ENCODE measurements around the gene SUPT5H.

SUPT5H gene

DNA sequence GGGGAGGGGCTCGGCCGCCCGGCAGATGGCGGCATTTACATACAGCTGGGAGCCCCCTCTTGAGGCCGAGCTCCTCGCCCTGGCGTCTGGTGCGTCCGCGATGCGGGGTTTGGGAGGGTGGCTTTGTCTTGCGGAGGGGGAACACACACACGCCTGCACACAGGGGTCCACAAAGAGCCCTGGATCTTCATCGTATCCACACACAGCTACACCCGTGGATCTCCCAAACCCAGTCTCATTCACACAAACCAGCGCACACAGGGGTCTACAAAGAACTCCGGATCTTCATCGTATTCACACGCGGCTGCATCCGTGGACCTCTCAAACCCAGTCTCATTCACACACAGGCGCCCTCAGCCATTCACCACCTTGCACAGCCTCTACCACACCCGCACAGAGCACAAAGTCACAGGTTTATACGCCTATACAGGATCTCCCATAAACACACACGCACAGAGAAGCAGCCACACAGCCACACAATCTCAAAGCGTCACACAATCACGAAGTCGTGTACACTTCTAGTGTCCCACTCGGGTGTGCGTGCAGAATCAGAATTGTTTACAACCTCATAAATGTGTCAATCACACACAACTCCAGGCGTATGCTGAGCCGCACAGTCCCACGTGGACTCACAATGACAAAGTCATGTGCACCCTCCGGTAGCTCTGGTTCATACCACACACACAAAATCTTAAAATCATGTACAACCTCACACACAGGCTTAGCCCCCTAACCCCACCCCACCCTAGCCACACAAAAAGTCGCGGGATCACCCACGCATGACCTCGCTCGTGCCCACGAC, 52.8 kb downstream of the SUPT5H start:
- no peak for DNase-seq (ENCODE audit: low read depth)

DNA sequence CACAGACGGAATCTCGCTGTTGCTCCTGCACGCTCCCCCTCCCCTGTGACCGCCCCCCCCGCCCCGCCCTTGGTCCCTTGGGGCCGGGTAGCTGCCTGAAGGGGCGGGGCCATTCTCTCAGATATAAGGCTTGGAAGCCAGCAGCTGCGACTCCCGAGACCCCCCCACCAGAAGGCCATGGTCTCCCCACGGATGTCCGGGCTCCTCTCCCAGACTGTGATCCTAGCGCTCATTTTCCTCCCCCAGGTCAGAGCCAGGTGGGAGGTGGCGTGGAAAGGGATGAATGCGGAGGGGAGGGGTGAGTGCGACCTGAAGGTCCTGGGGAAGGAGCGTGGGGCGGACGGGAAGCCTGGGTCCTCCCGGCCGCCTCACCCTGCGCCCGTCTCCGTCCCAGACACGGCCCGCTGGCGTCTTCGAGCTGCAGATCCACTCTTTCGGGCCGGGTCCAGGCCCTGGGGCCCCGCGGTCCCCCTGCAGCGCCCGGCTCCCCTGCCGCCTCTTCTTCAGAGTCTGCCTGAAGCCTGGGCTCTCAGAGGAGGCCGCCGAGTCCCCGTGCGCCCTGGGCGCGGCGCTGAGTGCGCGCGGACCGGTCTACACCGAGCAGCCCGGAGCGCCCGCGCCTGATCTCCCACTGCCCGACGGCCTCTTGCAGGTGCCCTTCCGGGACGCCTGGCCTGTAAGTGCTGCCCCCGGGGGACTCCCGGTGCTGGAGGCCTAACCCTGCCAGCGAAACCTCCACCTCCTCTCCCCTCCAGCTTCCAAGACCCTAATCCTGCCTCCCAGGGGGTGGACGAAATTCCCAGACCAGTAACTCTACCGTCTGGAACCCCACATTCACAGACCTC, 53.6 kb downstream of the SUPT5H start, which contains the start of gene DLL3:
DLL3 (plus strand) TSS at position 150 of the 845 bp plus-strand sequence; CDS start at position 178, 28 bp downstream.
- no peak for DNase-seq (ENCODE audit: low read depth)

DNA sequence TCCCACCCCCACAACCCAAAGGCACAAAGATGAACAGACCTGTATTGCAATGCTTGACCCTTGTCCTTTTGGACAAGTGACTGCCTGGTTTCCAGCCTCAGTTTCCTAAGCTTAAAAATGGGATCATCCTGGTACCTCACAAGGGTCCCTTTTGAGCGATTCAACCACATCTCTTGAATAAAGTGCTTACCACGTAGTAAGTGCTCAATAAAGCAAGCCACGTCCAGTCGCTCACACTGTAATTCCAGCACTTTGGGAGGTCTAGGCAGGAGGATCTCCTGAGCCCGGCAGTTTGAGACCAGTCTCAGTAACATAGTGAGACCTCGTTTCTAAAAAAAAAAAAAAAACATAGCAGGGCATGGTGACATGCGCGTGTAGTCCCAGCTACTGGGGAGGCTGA, 54.5 kb downstream of the SUPT5H start:
- DNase-seq (ENCODE audit: low read depth) = no peak

DNA sequence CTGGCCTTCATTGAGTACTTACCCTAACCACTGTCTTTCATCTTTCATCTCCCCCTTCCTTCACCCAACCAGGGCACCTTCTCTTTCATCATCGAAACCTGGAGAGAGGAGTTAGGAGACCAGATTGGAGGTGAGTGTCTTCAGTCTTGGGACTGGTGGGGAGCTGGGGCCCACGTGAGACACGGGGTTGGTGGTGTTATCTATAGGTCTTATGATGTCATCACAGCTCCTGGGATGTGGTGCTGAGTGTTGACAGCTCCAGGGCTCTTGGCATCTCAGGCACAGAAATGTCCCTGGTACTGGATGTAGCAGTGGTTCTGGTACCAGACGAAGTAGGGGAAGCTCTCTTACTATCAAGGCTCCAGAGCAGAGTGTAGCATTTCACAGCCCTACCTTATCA, 55.2 kb downstream of the SUPT5H start:
- no peak for DNase-seq (ENCODE audit: low read depth)

DNA sequence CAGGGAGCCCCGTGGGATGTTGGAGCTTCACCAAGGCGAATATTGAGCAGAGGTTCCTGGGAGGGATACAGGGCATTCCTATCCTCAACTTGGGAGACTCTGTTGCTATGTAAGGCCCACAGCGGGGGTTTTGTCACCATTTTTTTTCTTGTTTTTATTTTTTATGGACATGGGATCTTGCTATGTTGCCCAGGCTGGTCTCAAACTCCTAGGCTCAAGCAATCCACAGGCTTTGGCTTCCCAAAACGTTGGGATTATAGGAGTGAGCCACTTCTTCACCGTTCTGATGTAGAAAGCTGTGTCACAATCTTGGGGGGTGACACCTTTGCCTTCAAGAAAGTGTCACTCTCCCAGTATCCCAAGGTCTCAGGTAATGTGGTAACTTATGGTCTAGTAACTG, 56.0 kb downstream of the SUPT5H start:
- no peak for DNase-seq (ENCODE audit: low read depth)

DNA sequence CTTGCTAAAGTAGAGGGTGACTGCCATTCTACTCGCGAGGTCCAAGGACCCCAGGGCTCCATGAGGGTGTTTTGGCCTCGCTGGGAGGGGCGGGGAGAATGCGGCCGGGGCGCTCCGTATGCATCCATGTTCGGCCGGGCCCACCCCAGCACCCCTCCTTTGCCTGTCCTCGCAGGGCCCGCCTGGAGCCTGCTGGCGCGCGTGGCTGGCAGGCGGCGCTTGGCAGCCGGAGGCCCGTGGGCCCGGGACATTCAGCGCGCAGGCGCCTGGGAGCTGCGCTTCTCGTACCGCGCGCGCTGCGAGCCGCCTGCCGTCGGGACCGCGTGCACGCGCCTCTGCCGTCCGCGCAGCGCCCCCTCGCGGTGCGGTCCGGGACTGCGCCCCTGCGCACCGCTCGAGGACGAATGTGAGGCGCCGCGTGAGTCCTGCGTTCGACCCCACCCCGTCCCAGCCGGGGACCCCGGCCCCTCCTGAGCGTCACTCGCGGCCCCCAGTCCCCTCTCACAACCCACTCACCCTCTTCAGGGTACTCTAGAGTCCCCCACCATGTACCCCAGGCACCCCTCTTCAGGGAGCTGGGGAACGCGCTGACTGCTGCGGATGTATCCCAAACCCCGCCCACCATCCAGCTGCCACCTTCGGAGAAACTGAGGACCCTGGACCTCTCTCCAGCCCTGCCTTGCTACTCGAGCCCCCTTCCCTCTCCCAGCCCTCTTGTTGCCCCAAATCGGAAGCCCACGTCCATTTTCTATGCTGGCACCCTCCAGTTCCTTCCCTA, 57.4 kb downstream of the SUPT5H start:
- no peak for DNase-seq (ENCODE audit: low read depth)

DNA sequence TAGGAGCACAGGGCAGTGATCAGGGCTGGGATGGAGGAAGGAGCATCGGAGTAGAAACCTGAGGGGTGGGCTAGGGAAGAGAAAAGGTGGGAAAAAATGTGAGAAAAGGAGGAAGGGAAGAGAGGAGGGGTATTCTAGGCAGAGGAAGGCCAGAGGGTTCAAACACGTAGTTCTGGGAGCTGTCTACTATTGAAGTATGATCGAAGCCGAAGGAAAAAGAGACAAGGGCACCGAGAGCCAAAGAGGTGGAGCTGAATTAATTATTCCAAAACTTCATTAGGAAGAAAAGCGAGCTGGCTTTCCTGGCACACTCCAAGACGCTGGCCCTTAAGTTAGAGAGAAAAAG, 61.2 kb downstream of the SUPT5H start:
- DNase-seq (ENCODE audit: low read depth) = no peak

DNA sequence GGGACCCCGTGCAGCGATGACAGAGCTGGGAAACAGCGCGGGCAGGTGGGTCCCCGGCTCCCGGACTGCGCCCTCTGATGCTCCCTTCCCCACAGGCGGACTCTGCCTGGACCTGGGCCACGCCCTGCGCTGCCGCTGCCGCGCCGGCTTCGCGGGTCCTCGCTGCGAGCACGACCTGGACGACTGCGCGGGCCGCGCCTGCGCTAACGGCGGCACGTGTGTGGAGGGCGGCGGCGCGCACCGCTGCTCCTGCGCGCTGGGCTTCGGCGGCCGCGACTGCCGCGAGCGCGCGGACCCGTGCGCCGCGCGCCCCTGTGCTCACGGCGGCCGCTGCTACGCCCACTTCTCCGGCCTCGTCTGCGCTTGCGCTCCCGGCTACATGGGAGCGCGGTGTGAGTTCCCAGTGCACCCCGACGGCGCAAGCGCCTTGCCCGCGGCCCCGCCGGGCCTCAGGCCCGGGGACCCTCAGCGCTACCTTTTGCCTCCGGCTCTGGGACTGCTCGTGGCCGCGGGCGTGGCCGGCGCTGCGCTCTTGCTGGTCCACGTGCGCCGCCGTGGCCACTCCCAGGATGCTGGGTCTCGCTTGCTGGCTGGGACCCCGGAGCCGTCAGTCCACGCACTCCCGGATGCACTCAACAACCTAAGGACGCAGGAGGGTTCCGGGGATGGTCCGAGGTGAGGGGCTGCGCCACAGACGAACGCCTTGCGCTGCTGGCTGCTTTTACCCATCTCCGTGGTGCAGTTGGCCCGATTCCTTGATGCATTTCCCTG, 61.7 kb downstream of the SUPT5H start:
- peak; percentile 63 for DNase-seq (ENCODE audit: low read depth)

DNA sequence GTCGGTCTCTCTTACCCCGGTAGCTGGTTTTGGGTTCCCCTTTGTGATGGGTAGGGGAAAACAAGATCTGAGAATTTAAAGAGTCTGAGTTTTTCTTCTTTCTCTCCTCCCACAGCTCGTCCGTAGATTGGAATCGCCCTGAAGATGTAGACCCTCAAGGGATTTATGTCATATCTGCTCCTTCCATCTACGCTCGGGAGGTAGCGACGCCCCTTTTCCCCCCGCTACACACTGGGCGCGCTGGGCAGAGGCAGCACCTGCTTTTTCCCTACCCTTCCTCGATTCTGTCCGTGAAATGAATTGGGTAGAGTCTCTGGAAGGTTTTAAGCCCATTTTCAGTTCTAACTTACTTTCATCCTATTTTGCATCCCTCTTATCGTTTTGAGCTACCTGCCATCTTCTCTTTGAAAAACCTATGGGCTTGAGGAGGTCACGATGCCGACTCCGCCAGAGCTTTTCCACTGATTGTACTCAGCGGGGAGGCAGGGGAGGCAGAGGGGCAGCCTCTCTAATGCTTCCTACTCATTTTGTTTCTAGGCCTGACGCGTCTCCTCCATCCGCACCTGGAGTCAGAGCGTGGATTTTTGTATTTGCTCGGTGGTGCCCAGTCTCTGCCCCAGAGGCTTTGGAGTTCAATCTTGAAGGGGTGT, 62.5 kb downstream of the SUPT5H start:
- no peak for DNase-seq (ENCODE audit: low read depth)

DNA sequence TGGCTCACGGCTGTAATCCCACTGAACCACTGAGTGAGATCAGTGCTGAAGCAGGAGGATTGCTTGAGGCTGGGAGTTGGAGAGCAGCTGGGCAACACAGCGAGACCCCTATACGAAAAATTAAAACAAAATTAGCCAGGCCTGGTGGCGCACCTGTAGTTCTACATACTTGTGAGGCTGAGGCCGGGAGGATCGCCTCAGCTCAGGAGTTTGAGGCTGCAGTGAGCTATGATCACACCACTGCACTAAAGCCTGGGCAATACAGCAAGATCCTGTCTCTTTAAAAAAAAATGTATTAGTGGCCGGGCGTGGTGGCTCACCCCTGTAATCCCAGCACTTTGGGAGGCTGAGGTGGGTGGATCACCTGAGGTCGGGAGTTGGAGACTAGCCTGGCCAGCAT, 63.2 kb downstream of the SUPT5H start:
- DNase-seq (ENCODE audit: low read depth) = no peak

DNA sequence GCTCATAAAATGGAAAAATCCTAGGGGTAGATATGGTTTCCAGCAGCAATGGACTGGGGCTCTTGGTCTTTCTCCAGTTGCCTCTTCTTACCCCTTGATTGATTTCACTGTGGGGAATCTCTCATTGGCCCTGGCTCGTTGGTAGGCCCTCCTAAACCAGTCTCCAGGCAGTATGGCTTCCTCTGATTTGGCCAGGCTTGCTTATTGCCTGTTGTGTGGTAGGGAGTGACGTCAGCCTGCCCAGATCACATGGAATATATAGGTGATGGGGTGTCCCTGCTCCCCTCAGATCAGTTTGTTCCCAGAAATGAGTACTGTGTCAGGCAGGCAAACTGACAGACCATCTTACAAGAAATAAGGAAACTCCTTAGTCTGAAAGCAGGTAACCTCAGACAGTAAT, 63.9 kb downstream of the SUPT5H start:
- no peak for DNase-seq (ENCODE audit: low read depth)

DNA sequence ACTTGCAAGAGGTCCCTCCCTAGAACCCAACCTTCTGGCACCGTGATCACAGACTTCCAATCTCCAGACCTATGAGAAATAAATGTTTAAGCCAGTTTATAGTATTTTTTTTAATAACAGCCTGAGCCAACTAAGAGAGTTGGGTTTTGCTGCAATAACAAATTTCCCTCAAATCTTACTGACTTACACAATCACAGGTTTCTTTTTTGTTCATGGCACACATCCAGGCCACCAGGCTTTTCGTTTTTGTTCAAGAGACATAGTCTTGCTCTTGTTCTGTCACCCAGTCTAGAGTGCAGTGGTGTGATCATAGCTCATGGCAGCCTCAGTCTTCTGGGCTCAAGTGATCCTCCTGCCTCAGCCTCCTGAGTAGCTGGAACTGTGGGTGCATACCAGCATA, 67.6 kb downstream of the SUPT5H start:
- no peak for DNase-seq (ENCODE audit: low read depth)

DNA sequence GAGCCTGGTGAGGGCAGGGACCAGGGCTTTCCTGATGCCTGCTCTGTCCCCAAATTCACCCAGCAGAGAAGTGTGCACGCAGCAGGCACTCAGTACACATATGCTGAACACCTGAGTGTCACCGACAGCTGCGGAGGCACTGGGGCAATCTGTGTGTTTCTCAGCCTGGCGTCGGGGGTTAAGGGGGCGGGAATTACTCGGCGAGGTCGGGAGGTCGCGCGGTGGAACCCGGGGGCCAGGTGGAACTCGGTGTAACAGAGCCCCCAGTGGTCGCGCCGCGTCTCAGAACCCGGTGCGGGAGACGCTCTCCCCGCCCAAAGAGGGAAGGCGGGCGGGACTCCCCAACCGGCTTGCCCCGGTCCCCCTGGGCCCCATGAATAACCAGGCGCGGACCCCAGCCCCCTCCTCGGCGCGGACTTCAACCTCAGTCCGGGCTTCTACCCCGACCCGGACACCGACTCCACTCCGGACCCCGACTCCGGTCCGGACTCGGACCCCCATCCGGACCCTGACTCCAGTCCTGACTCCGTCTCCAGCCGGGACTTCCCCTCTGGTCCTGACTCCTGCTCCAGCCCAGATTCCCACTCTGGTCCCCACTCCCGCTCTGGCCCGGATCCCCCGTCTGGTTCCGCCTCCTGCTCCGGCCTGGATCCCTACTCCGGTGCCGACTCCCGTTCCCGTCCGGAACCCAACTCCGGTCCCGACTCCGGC, 69.6 kb downstream of the SUPT5H start, which contains the start of gene SELENOV:
SELENOV (plus strand) TSS at position 300 of the 711 bp plus-strand sequence; CDS start at position 374, 74 bp downstream.
- no peak for DNase-seq (ENCODE audit: low read depth)

DNA sequence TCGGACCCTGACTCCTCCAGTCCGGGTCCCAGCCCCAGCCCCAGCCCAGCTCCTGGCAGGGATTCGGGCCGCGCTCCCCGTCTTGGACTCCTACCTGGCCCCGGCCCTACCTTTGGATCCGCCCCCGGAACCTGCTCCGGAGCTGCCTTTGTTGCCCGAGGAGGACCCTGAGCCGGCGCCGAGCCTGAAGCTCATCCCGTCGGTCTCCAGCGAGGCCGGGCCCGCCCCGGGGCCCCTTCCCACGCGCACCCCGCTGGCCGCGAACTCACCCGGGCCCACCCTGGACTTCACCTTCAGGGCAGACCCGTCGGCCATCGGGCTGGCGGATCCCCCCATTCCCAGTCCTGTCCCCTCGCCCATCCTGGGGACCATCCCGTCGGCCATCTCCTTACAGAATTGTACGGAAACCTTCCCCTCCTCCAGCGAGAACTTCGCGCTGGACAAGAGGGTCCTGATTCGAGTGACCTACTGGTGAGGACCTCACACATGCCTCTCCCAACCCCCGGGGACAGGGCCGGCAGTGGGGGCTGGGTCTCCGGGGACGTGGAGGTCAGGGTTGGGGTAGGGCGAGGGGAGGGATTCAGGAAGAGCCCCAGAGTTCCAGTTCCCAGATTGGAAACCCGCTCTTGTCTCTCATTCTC, 70.3 kb downstream of the SUPT5H start:
- DNase-seq (ENCODE audit: low read depth) = no peak

DNA sequence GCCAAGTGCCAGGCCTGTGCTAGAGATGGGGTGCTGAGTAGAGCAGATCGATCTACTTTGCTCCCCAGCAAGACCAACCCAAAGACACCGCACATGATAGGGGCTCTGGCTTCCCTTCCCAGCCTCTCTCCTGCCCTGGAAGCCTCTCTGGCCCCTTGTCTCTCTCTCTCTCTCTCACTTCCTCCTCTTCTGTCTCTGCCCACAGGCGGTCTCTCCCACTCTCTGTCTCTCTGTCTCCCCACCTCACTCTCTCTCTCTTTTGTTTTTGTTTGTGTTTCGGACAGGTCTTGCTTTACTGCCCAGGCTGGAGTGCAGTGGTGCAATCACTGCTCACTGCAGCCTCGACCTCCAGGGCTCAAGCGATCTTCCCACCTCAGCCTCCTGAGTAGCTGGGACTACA, 70.9 kb downstream of the SUPT5H start:
- DNase-seq (ENCODE audit: low read depth) = no peak

DNA sequence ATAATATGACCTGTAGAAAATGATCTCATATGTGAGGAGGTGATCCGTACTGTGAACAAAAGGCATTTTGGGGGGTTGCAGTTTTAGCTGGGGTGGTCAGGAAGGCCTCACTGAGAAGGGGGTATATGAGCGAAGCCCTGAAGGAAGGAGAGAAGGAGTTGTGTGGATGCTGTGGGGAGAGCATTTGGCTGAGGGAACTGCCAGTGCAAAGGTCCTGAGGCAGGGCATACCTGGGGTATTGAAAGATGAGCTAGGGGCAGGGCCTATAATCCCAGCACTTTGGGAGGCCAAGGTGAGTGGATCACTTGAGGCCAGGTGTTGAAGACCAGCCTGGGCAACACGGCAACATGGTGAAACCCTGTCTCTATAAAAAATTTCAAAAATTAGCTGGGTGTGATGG, 72.0 kb downstream of the SUPT5H start:
- no peak for DNase-seq (ENCODE audit: low read depth)

DNA sequence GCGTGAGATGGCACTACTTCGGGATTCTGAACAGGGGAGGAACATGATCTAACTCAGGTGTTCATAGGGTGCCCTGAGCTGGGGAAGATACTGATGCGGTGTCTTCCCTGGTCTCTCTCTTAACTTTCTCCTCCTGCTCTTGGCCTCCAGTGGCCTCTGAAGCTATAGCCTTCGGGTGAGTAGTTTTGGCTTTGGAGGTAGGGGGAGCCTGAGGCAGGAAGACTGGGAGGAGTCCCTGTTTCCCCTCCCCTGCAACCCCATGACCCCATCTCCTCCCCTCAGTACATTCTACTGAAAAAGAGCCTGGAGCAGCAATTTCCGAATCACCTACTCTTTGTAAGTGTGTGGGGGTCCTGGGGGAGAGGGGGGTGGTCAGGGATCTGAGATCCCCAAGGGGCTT, 73.1 kb downstream of the SUPT5H start:
- no peak for DNase-seq (ENCODE audit: low read depth)

DNA sequence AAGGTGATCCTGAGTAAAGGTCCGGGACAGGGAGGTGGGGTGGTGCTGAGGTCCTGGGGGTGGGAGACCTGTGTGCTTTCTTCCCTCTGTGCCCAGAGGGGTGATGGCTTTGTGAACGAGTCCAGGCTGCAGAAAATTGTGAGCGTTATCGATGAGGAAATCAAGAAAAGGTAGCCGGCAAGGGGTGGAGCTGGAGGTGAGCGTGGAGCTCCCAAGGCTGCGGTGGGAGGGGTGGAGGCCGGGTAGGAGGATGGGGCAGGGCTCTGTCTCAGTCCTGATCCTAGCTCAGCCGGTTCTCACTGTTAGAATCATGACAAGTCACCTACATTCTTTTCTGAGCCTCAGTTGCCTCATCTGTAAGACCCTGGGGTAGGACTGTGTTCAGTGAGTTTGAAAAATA, 73.6 kb downstream of the SUPT5H start:
- no peak for DNase-seq (ENCODE audit: low read depth)

DNA sequence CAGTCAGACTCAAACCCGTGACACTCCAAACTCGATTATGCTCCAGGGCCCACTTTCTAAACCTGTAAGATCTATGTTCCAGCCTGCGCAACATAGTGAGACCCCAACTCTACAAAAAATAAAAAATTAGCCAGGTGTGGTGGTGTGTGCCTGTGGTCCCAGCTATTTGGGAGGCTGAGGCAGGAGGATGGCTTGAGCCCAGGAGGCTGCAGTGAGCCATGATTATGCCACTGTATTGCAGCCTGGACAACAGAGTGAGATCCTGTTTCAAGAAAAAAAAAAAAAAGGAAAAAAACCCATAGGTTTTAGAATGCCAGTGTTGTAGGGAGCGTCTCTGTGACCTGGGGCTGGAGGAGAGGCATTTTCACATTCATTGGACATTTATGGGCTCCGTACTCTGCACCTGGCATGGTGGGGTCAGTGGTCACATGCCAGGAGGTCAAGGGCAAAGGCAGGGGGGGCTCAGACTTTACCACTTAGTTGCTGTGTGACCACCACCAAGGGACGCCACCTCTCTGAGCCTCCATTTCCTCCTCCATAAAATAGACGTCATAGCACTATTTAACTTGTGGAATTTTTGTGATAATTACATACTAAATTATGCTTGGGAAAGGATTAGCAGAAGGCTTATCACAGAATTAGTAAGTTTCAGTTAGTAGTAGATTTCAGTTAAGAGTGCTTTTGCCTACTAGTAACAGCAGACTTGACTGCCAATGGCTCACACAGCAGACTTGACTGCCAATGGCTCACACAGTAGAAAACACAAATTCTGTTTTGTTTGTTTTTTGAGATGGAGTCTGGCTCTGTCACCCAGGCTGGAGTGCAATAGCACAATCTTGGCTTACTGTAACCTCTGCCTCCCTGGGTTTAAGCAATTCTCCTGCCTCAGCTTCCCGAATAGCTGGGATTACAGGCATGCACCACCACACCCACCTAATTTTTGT, 75.4 kb downstream of the SUPT5H start:
- DNase-seq (ENCODE audit: low read depth) = no peak
